Subcutaneous abdominal adipose tissue (tissue), 5 donors: ENCODE data around the gene ELMO1.

ENCODE experiments used
- H3K27ac ChIP-seq: one replicate; pipeline ENCODE4 v1.7.0; 2013; ENCODE audit warnings: low read depth, mild to moderate bottlenecking, inconsistent platforms, low read length, moderate library complexity
- H3K27me3 ChIP-seq, 5 donors: one replicate each; pipeline ENCODE4 v1.7.0; 2013; ENCODE audit warnings: low read length in 5 of 5, inconsistent platforms in 1 of 5; ENCODE audit not compliant: control insufficient read depth in 5 of 5, insufficient read depth in 4 of 5
- H3K36me3 ChIP-seq, 5 donors: one replicate each; pipeline ENCODE4 v1.7.0; 2013; ENCODE audit warnings: low read length in 5 of 5; ENCODE audit not compliant: control insufficient read depth in 5 of 5, insufficient read depth in 5 of 5
- H3K4me1 ChIP-seq, 5 donors: one replicate each; pipeline ENCODE4 v1.7.0; 2013; ENCODE audit warnings: low read length in 5 of 5, mild to moderate bottlenecking in 3 of 5, moderate library complexity in 1 of 5; ENCODE audit not compliant: control insufficient read depth in 5 of 5, insufficient read depth in 5 of 5
- H3K4me3 ChIP-seq, 5 donors: one replicate each; pipeline ENCODE4 v1.7.0; 2013; ENCODE audit warnings: low read length in 5 of 5, low read depth in 1 of 5
- H3K9ac ChIP-seq, 5 donors: one replicate each; pipeline ENCODE4 v1.7.0; 2013; ENCODE audit warnings: low read length in 5 of 5, mild to moderate bottlenecking in 4 of 5, moderate library complexity in 3 of 5
- H3K9me3 ChIP-seq, 5 donors: one replicate each; pipeline ENCODE4 v1.7.0; 2013; ENCODE audit warnings: low read length in 5 of 5; ENCODE audit not compliant: control insufficient read depth in 5 of 5
- donor health status: healthy.
- donor health status: healthy.
- donor health status: healthy.
- donor health status: healthy.
- donor health status: healthy.

Gene ELMO1

GRCh38 chr7:37275078-37275710, 173.5 kb downstream of the ELMO1 start:
- H3K4me3 ChIP-seq = no peak overlapping the region
- H3K9ac ChIP-seq = no peak overlapping the region

GRCh38 chr7:37273891-37274290, 174.8 kb downstream of the ELMO1 start:
- Histone ChIP-seq H3K27me3 (no peaks in the 10 kb centered on the region), H3K9me3 (no peaks in the 10 kb centered on the region), H3K4me3 (no peak overlapping the region), H3K9ac (no peak overlapping the region), H3K27ac (no peak overlapping the region), H3K36me3 (peaks cover 0 to 4% (median 0%) of the 10 kb centered on the region in 5 donors), H3K4me1 (peaks cover 0 to 15% (median 2%) of the 10 kb centered on the region in 5 donors)

More at GRCh38 chr7:37275078-37275710, 173.5 kb downstream of the ELMO1 start:
- Histone ChIP-seq H3K4me1 (peaks cover 0 to 15% (median 2%) of the 10 kb centered on the region in 5 donors), H3K36me3 (peaks cover 0 to 4% (median 0%) of the 10 kb centered on the region in 5 donors), H3K27ac (no peak overlapping the region), H3K27me3 (no peaks in the 10 kb centered on the region), H3K9me3 (no peaks in the 10 kb centered on the region)

- Histone ChIP-seq H3K27me3 (no peaks in the 10 kb centered on the region), H3K4me1 (peaks cover 0 to 9% (median 2%) of the 10 kb centered on the region in 5 donors), H3K27ac (no peak overlapping the region), H3K4me3 (no peak overlapping the region), H3K9ac (no peak overlapping the region), H3K36me3 (peaks cover 0 to 6% (median 0%) of the 10 kb centered on the region in 5 donors), H3K9me3 (no peaks in the 10 kb centered on the region)
These were observed 178.8 kb downstream of the ELMO1 start for GRCh38 chr7:37269711-37270508.

GRCh38 chr7:37267251-37267650, 181.4 kb downstream of the ELMO1 start:
- Histone ChIP-seq H3K27ac (no peak overlapping the region), H3K9ac (no peak overlapping the region), H3K36me3 (peaks cover 0 to 6% (median 0%) of the 10 kb centered on the region in 5 donors), H3K4me3 (no peak overlapping the region), H3K4me1 (peaks cover 0 to 12% (median 2%) of the 10 kb centered on the region in 5 donors), H3K9me3 (no peaks in the 10 kb centered on the region), H3K27me3 (no peaks in the 10 kb centered on the region)

- Histone ChIP-seq H3K36me3 (peaks cover 0 to 2% (median 0%) of the 10 kb centered on the region in 5 donors), H3K27me3 (no peaks in the 10 kb centered on the region), H3K4me3 (no peak overlapping the region), H3K27ac (no peak overlapping the region), H3K9me3 (no peaks in the 10 kb centered on the region), H3K9ac (no peak overlapping the region), H3K4me1 (peaks cover 0 to 12% (median 2%) of the 10 kb centered on the region in 5 donors)
These were observed 182.8 kb downstream of the ELMO1 start for GRCh38 chr7:37265876-37266275.

GRCh38 chr7:37265006-37265405, 183.7 kb downstream of the ELMO1 start:
- peaks cover 0 to 2% (median 0%) of the 10 kb centered on the region in 5 donors for H3K36me3 ChIP-seq
- H3K4me3 ChIP-seq = no peak overlapping the region
- no peaks in the 10 kb centered on the region for H3K9me3 ChIP-seq
- no peaks in the 10 kb centered on the region for H3K27me3 ChIP-seq
- peaks cover 0 to 17% (median 2%) of the 10 kb centered on the region in 5 donors for H3K4me1 ChIP-seq
- H3K27ac ChIP-seq = no peak overlapping the region
- no peak overlapping the region for H3K9ac ChIP-seq

GRCh38 chr7:37262181-37262580, 186.5 kb downstream of the ELMO1 start:
- H3K27me3 ChIP-seq = no peaks in the 10 kb centered on the region
- no peak overlapping the region for H3K4me3 ChIP-seq
- no peak overlapping the region for H3K27ac ChIP-seq
- H3K9ac ChIP-seq = no peak overlapping the region
- H3K9me3 ChIP-seq = no peaks in the 10 kb centered on the region
- peaks cover 0 to 3% (median 0%) of the 10 kb centered on the region in 5 donors for H3K36me3 ChIP-seq
- H3K4me1 ChIP-seq = peaks cover 0 to 25% (median 2%) of the 10 kb centered on the region in 5 donors

- Histone ChIP-seq H3K27ac (no peak overlapping the region), H3K27me3 (no peaks in the 10 kb centered on the region), H3K9ac (no peak overlapping the region), H3K4me1 (peaks cover 0 to 14% (median 0%) of the 10 kb centered on the region in 5 donors), H3K9me3 (no peaks in the 10 kb centered on the region), H3K4me3 (no peak overlapping the region), H3K36me3 (peaks cover 0 to 9% (median 0%) of the 10 kb centered on the region in 5 donors)
These were observed 189.3 kb downstream of the ELMO1 start for GRCh38 chr7:37259319-37259821.

- Histone ChIP-seq H3K27ac (no peak overlapping the region), H3K9ac (no peak overlapping the region)
These were observed 192.0 kb downstream of the ELMO1 start for GRCh38 chr7:37256631-37257030.

More at GRCh38 chr7:37256631-37257030, 192.0 kb downstream of the ELMO1 start:
- H3K27me3 ChIP-seq = no peaks in the 10 kb centered on the region
- peaks cover 0 to 9% (median 0%) of the 10 kb centered on the region in 5 donors for H3K36me3 ChIP-seq
- peaks cover 0 to 14% (median 0%) of the 10 kb centered on the region in 5 donors for H3K4me1 ChIP-seq
- H3K9me3 ChIP-seq = no peaks in the 10 kb centered on the region
- H3K4me3 ChIP-seq = no peak overlapping the region
